OCI-LY1 (cell line): Measurements from ENCODE around the gene ABCE1.
A peak's percentile ranks its signal among the peaks of the same experiment; 100 is the strongest.

ENCODE experiments used
- H2AFZ ChIP-seq: fragments of 200-600 bp; sonication (generic), shearing (Covaris generic); 2 replicates; pipeline ENCODE4 v1.6.0; 2014; ENCODE audit warnings: antibody characterized with exemption, mild to moderate bottlenecking, low read length
- H3F3A ChIP-seq: fragments of 200-600 bp; sonication (generic), shearing (Covaris generic); 2 replicates; pipeline ENCODE4 v1.6.0; 2014; ENCODE audit warnings: mild to moderate bottlenecking, antibody characterized with exemption, low read length, moderate library complexity; ENCODE audit not compliant: insufficient read depth
- H3K27ac ChIP-seq: fragments of 200-600 bp; sonication (generic); 2 replicates; pipeline ENCODE4 v1.5.1; 2014; ENCODE audit warnings: low read length, mixed run types, mild to moderate bottlenecking, low read depth; ENCODE audit not compliant: poor library complexity, severe bottlenecking
- H3K27me3 ChIP-seq: fragments of 200-600 bp; sonication (generic); 2 replicates; pipeline ENCODE4 v1.6.0; 2014; ENCODE audit warnings: antibody characterized with exemption, mild to moderate bottlenecking, low read length, moderate library complexity; ENCODE audit not compliant: insufficient read depth
- H3K36me3 ChIP-seq: fragments of 200-600 bp; sonication (generic); 2 replicates; pipeline ENCODE4 v1.6.1; 2014; ENCODE audit warnings: mild to moderate bottlenecking, antibody characterized with exemption, low read length, moderate library complexity, mixed read lengths; ENCODE audit not compliant: insufficient read depth
- H3K4me1 ChIP-seq: fragments of 200-600 bp; sonication (generic); 2 replicates; pipeline ENCODE4 v1.5.1; 2014; ENCODE audit warnings: mild to moderate bottlenecking, low read length, moderate library complexity; ENCODE audit not compliant: insufficient read depth, severe bottlenecking
- H3K4me2 ChIP-seq: fragments of 200-600 bp; sonication (generic), shearing (Covaris generic); 2 replicates; pipeline ENCODE4 v1.6.1; 2014; ENCODE audit warnings: low read length
- H3K4me3 ChIP-seq: fragments of 200-600 bp; sonication (generic); 2 replicates; pipeline ENCODE4 v1.5.1; 2014; ENCODE audit warnings: low read length, low read depth, mild to moderate bottlenecking, mixed read lengths; ENCODE audit not compliant: poor library complexity, severe bottlenecking
- H3K79me2 ChIP-seq: fragments of 200-600 bp; shearing (Covaris generic); 2 replicates; pipeline ENCODE4 v1.6.1; 2016; ENCODE audit warnings: mixed run types, low read length, mixed read lengths; ENCODE audit not compliant: insufficient read depth
- H3K9ac ChIP-seq: fragments of 200-600 bp; sonication (generic), shearing (Covaris generic); 2 replicates; pipeline ENCODE4 v1.6.1; 2014; ENCODE audit warnings: mild to moderate bottlenecking, low read length, mixed read lengths
- H3K9me2 ChIP-seq: fragments of 200-600 bp; sonication (generic), shearing (Covaris generic); 2 replicates; pipeline ENCODE4 v1.6.1; 2014; ENCODE audit warnings: low read depth, mild to moderate bottlenecking, low read length, mixed read lengths
- H3K9me3 ChIP-seq: fragments of 200-600 bp; shearing (Covaris generic); 2 replicates; pipeline ENCODE4 v1.6.1; 2014; ENCODE audit warnings: low read length, mixed read lengths
- H4K20me1 ChIP-seq: fragments of 200-600 bp; sonication (generic), shearing (Covaris generic); 2 replicates; pipeline ENCODE4 v1.6.0; 2016; ENCODE audit warnings: mild to moderate bottlenecking, low read length; ENCODE audit not compliant: insufficient read depth
- EZH2 ChIP-seq: fragments of 200-600 bp; sonication (generic), shearing (Covaris generic); IDR thresholded peaks from 2 replicates; pipeline ENCODE4 v1.8.0; 2017; ENCODE audit warnings: borderline replicate concordance, mixed run types, mild to moderate bottlenecking, antibody characterized with exemption, low read length, moderate library complexity, mixed read lengths
- TF ChIP-seq, protein P1 (sequence below): fragments of 200-600 bp; sonication (generic), shearing (Covaris generic); IDR thresholded peaks from 2 replicates; pipeline ENCODE4 v1.5.1; 2017; ENCODE audit warnings: mild to moderate bottlenecking, antibody characterized with exemption, low read length, moderate library complexity, mixed read lengths

The ABCE1 gene

GRCh38 chr4:145125396-145125795, 27.3 kb downstream of the ABCE1 start:
- Histone ChIP-seq H3K4me2 (no peak overlapping the region), H3K4me3 (no peak overlapping the region), H3K79me2 (no peaks in the 10 kb centered on the region), H3K4me1 (no peaks in the 10 kb centered on the region), H3K9ac (no peak overlapping the region), H3K9me3 (no peaks in the 10 kb centered on the region), H3K36me3 (peaks cover 97% of the 10 kb centered on the region), H3F3A (peaks cover 4% of the 10 kb centered on the region; the same call in 1 of the 2 replicates), H4K20me1 (no peaks in the 10 kb centered on the region), H2AFZ (no peak overlapping the region), H3K9me2 (no peaks in the 10 kb centered on the region), H3K27ac (no peak overlapping the region), H3K27me3 (no peaks in the 10 kb centered on the region)
- TF ChIP-seq, protein P1, sequence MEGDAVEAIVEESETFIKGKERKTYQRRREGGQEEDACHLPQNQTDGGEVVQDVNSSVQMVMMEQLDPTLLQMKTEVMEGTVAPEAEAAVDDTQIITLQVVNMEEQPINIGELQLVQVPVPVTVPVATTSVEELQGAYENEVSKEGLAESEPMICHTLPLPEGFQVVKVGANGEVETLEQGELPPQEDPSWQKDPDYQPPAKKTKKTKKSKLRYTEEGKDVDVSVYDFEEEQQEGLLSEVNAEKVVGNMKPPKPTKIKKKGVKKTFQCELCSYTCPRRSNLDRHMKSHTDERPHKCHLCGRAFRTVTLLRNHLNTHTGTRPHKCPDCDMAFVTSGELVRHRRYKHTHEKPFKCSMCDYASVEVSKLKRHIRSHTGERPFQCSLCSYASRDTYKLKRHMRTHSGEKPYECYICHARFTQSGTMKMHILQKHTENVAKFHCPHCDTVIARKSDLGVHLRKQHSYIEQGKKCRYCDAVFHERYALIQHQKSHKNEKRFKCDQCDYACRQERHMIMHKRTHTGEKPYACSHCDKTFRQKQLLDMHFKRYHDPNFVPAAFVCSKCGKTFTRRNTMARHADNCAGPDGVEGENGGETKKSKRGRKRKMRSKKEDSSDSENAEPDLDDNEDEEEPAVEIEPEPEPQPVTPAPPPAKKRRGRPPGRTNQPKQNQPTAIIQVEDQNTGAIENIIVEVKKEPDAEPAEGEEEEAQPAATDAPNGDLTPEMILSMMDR: no peak
- TF ChIP-seq EZH2: no peak

GRCh38 chr4:145130130-145130529, 32.0 kb downstream of the ABCE1 start:
- Histone ChIP-seq H3K79me2 (no peaks in the 10 kb centered on the region), H3K36me3 (peaks cover 59% of the 10 kb centered on the region), H3K27ac (peak overlapping the region; percentile 22), H3K9ac (no peak overlapping the region), H3K4me1 (peaks cover 20% of the 10 kb centered on the region), H3K4me3 (no peak overlapping the region), H3K9me2 (no peaks in the 10 kb centered on the region), H3K9me3 (no peaks in the 10 kb centered on the region), H4K20me1 (no peaks in the 10 kb centered on the region), H2AFZ (no peak overlapping the region), H3F3A (0 out of 2 replicates have a peak, but pooled peaks cover 5% of the 10 kb centered on the region), H3K27me3 (no peaks in the 10 kb centered on the region), H3K4me2 (no peak overlapping the region)
- TF ChIP-seq, protein P1: no peak
- TF ChIP-seq EZH2: no peak

DNA sequence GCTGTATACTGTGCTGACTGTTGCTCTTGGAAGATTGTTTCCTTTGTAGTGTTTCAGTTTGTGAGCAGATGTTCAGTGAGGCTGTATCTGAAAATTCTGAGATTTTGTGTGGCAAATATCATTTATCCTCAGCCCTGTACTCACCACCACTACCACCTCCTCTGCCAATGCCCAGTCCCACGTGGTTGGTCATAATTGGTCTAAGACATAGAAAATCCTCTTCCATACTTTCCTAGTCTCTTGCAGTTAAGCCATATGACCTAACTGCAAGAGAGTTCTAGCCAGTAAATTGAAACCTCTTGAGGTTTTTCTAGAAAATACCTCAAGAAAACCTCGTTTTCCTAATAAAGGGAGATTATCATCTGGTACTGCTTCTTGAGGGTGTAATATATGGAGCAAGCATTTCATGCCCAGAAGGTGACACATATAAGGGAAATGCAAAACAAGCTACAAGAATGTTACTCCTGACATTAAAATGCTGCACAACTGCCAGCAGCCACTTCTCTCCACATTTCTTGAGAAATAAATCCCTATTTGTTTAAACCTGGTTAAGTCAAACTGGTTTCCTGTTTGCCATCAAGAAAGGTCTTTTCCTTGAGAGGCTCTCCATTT, 32.8 kb downstream of the ABCE1 start:
- Histone ChIP-seq H3K9me3 (no peaks in the 10 kb centered on the region), H3K27ac (peak overlapping the region; percentile 22), H3K4me2 (no peak overlapping the region), H3K79me2 (no peaks in the 10 kb centered on the region), H3K9ac (no peak overlapping the region), H2AFZ (no peak overlapping the region), H4K20me1 (no peaks in the 10 kb centered on the region), H3K4me1 (peaks cover 20% of the 10 kb centered on the region), H3K4me3 (no peak overlapping the region), H3F3A (0 out of 2 replicates have a peak, but pooled peaks cover 5% of the 10 kb centered on the region), H3K27me3 (no peaks in the 10 kb centered on the region), H3K9me2 (no peaks in the 10 kb centered on the region), H3K36me3 (peaks cover 57% of the 10 kb centered on the region)
- TF ChIP-seq EZH2: no peak
- TF ChIP-seq, protein P1: no peak
